GM21423 (cell line): ENCODE results near the gene LY6G5C.

Source experiments
- ATAC-seq: cut with Tn5 transposase; IDR thresholded peaks from one replicate; pipeline ENCODE4 v1.9.1; 2021; ENCODE audit warnings: mild to moderate bottlenecking, moderate library complexity; ENCODE audit not compliant: unreplicated experiment

Gene LY6G5C

DNA sequence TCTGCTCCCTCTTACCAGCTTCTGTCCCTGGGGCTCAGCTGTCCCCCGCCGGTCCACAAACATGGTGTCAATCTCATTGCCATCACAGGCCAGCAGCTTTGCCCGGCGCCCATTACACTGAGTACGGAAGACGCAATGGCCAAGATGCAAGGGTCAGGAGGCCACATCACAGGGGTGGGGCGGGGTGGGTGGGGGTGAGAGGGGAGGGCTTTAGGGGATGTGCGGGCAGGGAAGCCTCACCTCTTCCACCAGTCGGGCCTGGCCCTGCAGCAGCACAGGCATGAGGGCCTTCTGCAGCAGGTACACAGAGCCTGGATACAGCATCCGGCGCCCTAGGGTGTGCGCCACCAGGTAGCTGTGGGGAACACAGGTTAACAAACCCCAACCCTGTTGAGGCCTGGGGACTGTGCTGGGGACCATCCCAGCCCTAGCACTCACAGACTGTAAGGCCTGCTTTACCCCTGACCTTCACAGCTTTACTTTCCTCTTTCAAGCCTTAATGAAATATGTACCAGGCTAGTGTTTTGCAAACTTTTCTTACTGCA is 10.8 kb upstream of the LY6G5C start:
- ATAC-seq: no peak

DNA sequence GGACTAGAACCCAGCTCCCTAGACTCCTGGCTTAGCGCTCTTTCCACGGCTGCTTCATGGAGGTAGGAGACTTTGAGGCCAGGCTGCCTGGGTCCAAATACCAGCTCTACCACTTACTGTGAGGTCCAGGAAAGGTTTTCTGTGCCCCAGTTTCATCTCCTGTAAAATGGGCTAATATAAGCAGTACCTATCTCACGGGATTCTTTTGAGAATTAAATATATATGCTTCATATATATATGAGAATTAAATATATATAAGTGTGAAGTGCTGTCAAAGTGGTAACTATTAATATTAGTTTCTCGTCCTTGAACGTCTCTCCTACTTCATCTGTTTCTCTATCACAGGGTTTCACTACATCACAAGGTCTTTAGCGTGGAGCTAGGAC is 10.2 kb upstream of the LY6G5C start:
- ATAC-seq: no peak

DNA sequence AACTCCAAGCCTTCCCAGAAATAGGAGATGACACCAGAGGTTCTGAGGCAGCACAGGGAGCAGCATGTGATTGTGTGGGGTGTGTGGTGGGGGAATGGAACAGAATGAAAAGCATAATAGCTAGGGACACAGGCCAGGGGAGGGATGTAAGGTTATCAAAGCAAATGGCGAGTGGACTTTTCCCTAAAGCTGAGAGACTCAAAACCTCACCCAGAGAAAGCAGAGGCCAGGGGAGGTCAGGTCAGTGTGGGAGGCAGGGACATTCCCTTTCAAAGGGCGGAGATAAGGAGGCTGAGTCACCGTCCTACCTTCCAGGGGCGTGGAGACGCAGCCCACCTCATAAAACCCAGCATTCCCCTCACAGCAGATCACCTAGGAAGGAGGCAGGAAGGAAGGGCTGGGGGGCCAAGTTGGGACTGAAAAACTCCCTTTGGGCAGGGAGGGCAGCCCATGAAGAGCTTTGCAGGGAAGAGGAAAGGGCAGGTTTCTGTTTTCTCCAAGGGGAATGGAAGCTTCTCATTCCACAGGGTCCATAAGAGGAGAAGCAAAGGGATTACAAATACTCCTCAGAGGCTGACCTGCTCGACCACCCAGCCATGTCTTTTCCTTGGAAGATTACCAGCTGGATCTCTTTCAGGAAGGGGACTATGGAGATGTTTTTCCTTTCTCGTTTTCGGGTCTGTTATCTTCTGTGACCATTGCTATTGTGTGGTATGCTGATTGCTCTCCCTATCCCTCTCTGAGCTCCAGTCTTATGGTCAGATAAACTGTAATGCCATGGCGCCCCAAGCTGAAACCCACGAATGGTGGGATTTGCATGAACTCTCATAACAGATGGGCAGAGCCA is 9.6 kb upstream of the LY6G5C start:
- ATAC-seq: no peak

DNA sequence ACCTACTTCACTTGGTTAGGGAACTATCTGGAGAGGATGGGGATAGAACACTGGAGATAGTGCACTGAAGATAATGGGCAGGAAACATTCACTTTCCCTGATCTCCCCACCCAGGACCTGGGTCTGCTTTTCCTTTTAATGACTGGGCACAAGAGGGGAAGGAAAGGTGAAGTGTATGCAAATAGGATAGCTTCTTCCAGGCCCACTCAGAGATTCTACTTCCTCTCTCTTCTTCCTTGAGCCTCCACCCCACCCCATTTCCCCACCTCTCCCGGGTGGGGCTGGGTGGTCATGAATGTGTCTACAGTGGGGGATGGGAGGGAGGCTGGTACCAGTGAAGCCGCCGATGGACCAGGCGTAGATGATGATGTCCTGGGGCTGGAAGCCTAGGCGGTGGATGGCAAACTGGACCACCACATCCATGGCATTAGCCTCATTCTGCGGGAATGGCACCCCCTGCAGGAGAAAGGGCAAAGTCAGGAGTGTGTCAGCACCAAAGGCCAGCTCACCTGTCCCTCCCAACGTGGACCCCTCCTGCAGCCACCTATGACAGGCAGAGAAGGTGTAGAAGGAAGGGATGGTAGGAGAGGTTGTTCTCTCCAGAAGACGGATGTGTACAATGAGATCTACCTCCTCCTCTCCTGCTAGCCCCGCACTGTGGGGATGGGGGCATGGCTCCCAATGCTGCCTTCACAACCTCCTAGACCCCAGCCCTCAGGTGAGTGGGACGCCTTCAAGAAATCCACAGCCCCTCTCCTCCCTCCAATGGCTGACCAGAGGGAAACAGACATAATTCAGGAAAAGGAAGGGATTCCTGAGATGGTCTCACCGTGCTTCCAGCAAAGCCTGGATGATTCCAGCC is 8.6 kb upstream of the LY6G5C start:
- ATAC-seq: no peak

DNA sequence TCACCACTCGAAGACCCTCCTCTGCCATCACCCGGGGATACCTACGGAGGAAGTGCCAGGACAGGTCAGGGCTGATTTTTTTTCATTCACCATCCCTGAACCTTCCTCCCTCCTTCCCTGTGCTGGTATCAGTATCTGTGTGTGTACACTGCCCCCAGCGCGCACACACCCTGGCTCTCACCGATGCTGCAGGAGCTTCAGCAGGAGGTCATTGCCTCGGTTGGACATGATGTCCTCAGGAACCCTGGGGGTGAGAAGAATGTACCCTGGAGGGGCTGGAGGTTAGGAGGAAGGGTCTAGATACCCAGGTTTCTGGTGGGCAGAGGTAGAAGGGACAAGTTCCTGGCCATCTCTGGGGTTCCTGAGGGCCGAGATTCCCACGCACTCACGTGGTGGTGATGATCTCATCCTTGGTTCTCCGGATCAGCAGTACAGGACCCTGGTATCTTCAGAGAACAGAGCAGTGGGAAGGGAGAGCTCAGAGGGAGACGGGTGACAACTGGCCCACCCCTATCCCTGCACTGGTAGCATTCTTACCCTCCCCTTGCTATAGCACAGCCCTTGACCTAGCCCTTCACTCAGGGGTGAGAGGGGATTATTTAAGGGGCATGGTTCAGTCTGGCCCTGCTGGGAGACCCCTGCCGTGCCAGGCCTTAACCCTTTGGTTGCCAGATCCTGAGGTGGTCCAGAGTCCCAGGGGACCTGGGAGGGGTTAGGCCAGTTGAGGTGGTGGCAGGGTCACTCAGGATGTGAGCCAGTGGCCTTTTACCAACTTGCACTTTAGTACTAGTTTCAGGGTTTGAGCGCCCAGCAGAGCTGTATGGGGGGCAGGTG is 7.2 kb upstream of the LY6G5C start:
- no peak for ATAC-seq

DNA sequence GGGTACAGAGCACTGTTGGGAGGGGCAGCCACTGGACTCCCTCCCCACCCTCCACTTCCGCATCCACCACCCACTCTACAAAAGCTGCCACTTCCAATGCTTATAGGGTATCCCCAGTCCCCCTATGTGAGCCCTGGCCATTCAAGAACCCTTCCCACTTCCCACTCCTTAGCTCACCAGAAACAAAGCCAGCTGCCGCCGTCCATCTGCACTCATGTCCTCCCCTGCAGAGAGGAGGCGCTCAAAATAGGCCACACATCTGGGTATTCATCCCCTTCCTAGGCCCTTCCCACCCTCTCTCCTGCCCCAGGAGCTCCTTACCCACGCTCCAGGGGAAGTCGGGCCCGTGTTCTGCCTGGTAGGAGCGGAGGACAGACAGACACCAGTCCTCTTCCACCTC is 6.5 kb upstream of the LY6G5C start:
- no peak for ATAC-seq

DNA sequence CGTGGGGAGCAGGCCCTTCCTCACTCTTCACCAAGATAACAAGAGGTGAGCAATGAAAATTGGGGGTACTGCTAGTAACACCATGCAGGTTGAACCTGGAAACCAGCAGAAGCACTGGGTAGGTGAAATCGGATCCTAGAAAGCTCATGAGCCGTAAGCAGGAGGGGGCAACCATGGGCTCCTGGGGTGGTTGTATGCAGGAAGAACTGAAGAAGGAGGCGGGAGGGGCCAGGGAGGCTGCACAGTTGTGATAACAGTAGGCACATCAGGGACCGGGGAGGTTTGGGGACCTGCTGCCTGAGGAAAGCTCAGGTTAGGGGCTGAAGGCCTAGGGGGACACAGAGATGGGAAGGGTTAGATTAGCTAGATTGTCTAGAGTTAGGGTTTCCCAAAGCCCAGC is 5.6 kb upstream of the LY6G5C start:
- ATAC-seq: no peak

DNA sequence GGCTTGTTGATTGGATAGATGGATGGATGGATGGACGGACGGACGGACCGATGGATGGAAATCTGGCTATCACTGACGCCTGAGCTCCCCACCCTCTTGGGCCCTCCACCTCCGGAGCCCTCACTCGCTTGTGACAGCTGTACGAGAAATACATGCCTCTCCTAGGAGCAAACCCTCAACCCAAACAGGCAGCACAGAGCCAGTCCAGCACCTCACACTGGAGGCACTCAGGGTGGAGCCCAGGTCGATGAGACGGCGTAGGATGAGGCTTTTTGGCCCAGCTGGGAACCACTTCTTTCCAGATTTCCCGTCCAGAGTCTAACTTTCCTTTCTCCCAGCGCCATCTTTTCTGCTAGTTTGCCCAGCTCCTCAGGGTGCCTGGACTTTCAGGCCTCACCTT is 2.7 kb upstream of the LY6G5C start:
- ATAC-seq: no peak

DNA sequence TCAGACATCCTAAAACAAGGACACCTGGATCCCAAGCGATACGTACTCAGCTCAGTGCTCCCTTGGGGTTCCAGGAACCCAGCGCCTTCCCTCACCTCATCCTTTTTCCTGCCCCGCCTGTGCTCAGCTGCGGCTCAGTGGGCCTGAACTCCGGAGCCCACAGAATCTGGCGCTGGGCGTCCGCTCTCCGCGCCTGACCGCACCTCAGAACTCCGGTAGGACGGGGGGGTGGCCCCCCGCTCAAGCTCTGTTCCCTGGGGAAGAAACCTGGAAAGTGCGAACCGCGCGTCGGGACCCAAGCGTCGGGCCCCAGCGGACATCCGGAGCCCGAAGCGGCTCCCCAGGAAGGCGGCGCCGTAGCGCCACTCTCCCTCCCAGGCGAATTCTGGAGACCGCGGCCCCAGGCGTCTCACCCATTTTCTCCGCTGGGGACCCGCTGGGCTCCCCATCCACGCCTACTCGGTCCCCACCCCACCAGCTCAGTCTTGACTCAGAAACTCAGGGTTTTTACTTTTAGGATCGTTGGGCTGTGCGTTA is 336 bp upstream of the LY6G5C start:
- no peak for ATAC-seq

DNA sequence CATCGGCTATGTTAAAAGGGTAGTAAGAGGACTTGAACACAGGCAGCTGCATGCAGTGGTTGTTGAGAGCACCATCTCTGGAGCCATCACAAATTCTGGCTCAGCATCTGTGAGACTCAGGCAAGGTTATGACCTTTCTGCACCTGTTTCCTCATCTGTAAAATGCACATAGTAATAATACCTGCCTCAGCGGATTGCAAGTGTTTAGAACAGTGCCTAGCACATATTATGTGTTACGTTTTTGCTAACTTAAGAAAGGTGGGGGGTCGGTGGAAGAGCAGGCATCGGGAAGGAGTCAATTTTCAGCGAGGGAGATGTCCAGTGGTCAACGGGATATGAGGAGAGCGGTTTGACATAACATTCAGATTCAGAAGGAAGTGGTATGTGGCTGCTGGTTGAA is 2.9 kb downstream of the LY6G5C start:
- ATAC-seq: no peak

DNA sequence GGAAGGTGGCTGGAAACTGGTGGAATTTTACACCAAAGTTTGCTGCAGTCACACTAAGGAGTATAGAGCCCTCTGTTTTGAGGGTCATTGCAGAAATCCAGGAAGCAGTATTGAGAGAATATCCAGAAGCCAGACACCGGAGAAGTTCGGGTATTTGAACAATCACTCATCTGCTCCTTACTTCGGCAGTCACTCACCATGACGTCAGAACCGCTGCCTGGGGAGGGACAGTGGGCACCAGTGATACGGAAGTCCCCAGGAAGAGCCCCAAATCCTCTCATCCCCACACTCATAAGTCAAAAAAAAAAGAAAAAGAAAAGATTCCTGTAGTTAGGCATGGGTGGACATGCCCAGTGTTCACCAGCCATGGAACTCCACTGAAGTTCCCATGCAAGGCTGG is 4.0 kb downstream of the LY6G5C start:
- no peak for ATAC-seq

DNA sequence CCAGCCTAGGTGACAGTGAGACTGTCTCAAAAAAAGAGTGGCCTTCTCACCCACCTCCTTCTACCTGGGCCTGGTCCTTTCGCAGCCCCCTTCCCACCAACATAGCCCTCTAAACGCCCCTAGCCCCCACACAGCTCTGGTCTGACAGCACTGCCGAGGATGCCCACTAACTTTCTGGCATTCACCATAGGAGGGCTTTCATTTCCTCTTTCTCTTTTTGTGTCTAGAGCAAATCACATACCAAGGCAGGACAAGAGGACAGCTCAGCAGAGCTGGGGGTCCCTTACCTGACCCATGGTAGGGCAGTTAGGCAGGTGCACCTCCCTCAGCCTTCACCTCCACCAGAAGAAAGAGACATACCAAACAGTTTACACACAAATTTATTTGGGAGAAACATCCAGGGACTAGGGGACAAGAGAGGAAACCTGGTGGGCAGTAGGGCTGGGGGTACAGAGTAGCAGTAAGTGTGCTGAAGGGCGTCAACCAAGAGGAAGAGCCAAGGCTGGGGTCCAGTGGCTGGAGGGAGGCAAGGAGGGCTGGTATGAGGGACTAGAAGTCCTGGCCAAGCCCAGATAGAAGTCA is 4.5 kb downstream of the LY6G5C start:
- no peak for ATAC-seq

DNA sequence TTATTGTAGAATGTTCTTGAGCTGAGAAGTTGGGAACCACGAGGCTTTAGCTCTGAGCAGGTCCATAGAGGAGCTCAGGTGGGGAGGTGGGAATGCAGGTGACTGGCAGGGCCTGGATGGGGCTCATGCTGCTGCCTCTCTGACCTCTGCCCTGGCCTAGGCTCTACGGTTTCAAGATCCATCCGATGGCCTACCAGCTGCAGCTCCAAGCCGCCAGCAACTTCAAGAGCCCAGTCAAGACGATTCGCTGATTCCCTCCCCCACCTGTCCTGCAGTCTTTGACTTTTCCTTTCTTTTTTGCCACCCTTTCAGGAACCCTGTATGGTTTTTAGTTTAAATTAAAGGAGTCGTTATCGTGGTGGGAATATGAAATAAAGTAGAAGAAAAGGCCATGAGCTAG is 11.2 kb downstream of the LY6G5C start, which contains the start of gene LY6G5B:
Gene LY6G5B (plus strand): TSS at position 301 of the 400 bp plus-strand sequence. CDS start 975 bp downstream, outside the sequence.
- ATAC-seq: no peak

DNA sequence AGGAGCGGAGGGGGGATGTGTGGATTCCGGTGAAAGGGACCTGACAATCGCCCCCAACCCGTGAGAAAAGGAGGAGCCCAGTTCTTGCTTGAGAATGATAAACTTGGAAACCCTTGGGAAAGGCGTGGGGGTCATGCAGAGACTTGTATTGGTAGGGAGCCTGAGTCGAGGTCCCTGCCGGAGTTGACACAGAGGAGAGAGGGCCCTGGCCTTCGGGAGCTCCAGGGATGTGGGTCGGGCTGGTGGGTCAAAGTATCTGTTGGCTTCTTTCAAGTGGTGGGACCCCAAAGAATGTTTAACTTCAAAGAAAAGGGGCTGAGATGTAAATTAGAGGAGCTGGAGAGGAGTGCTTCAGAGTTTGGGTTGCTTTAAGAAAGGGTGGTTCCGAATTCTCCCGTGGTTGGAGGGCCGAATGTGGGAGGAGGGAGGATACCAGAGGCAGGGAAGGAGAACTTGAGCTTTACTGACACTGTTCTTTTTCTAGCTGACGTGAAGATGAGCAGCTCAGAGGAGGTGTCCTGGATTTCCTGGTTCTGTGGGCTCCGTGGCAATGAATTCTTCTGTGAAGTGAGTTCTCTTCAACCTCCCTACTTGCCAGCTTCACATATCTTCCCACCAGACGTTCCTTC is 14.4 kb downstream of the LY6G5C start:
- ATAC-seq: no peak

DNA sequence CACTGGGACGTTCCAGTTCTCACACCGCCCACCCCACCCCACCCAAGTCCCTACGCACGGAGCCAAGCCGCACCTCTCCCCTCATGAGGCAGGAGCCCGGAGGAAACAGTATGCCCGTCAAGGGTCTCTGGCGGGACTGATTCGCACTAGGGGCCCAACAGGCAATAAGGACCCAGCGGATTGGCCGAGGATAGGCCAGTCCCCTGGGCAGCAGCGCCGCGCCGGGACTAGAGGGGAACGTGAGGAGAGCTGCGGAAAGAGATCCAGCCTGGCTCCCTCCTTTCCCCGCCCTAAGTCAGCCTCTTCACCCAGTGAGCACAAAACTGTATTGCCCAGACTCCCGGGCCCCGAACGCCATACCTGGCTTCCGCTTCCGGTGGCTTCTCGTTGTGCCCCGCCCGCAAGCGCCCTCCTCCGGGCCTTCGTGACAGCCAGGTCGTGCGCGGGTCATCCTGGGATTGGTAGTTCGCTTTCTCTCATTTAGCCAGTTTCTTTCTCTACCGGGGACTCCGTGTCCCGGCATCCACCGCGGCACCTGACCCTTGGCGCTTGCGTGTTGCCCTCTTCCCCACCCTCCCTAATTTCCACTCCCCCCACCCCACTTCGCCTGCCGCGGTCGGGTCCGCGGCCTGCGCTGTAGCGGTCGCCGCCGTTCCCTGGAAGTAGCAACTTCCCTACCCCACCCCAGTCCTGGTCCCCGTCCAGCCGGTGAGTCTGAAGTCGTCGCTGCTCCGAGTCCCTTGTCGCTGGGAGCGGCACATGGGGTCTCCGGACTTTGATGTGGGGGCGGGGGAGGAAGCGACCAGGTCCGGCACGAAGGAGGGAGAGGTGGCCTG is 15.1 kb downstream of the LY6G5C start, which contains the start of gene CSNK2B:
Gene CSNK2B (plus strand): TSS at position 580 of the 836 bp plus-strand sequence. CDS start 752 bp downstream, outside the sequence.
- peak; percentile 73 for ATAC-seq

DNA sequence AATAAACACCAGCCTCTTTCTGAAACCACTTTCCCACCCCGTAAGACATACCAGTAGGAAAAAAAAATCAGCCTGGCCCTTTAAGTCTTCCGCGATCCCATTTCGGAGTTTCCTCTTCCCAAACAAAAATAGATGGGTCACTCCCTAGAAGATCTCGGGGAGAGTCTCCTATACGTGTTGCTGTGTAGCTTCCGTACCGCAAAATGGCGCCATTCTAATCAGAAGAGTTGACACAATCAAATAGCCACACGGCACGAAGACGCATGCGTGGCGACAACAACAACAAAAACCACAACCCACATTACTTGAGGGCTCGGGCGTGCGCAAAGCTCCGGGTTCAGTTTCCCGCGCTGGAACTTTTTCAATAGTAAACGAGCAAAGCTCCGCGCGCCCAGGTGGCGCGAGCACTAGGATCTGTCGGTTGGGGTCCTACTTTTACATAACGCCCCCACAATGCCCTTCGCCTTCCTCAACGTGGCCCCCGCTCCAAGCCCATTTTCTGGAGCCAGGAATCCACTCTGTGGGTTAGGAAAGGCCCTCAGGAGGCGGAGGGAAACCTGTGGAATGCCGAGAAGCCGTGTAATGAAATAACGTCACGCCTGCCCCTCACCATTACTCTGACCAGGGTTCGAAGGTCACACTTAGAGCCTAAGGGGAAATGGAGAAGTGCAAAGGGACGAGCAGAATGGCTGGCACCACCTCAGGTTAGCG is 15.9 kb downstream of the LY6G5C start, which contains the start of gene GPANK1:
Gene GPANK1 (minus strand): TSS at position 208 of the 711 bp plus-strand sequence. CDS start 519 bp downstream, outside the sequence.
- peak; percentile 32 for ATAC-seq

DNA sequence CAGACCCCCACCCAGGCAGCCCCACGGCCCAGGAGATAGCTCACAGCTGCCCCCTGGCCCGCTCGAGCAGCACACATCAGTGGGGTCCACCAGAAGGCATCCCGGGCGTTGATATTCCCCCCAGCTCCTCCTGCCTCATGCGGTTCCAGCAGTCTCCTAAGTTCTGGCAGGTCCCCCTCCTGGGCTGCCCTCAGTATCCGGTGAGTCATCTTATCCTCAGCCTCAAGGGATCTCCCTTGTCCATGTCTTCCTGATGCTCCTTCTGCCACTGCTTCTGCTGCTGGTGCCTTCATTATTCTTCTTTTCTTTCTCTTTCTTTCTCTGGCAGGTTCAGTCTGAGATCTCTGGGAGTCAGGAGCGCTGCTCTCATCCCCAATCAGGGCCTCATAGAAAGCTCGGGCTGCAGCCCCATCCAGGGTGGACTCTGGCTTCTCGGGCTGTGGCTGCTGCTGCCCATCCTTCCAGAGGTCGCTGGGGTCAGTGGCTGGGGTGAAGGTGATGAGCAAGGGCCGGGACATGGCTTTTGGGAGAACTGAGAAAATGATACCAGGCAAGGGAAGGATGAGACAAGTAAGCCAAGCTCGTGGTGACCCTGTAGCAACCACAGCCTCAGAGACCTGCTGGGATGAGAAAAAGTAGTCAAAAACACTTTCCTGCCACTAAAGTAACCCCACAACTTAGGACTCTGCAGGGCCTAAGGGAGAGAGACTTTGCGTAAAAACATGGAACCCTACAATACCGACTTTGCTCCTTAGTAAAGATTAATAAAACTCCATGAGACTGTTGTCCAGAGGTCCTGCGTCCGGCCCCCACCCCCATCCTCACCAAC is 16.7 kb downstream of the LY6G5C start:
- ATAC-seq: no peak
